Fibroblast of villous mesenchyme (primary cell): Measurements from ENCODE around the gene TRAPPC6A. TPM values are rescaled to one million over a fixed set of nuclear protein-coding genes. Genes with fewer than 3 reads are reported as not detected.

ENCODE experiments used
- DNase-seq: peaks from one replicate; pipeline ENCODE4 v3.0.0-alpha.2; 2010; ENCODE audit warnings: low read depth
- H3K4me3 ChIP-seq: 2 replicates; pipeline ENCODE4 v1.5.1; 2011; ENCODE audit warnings: low read depth, mild to moderate bottlenecking, low read length
- CTCF ChIP-seq: IDR thresholded peaks from 2 replicates; pipeline ENCODE4 v1.5.1; 2012; ENCODE audit warnings: low read depth, mild to moderate bottlenecking, low read length; ENCODE audit not compliant: insufficient read depth
- total RNA-seq: library from RNA; depleted of rRNA; stranded (reverse); fragments of >200 nt; gene quantifications from 2 replicates; pipeline ENCODE4 v1.2.3, GENCODE V29; 2012

The TRAPPC6A gene
- total RNA-seq, 1 donor, result 3.9 TPM

GRCh38 chr19:45171211-45171623, 6.8 kb downstream of the TRAPPC6A start:
- DNase-seq, result peak; percentile 25
- no peak for TF ChIP-seq CTCF
- no peak overlapping the region for H3K4me3 ChIP-seq

- no peak for DNase-seq
Observed at GRCh38 chr19:45170146-45171106, 7.6 kb downstream of the TRAPPC6A start.

GRCh38 chr19:45169602-45170001, 8.4 kb downstream of the TRAPPC6A start:
- no peak overlapping the region for H3K4me3 ChIP-seq
- no peak for DNase-seq
- no peak for TF ChIP-seq CTCF

More at GRCh38 chr19:45170146-45171106, 7.6 kb downstream of the TRAPPC6A start:
- no peak overlapping the region for H3K4me3 ChIP-seq
- no peak for TF ChIP-seq CTCF

- no peak for DNase-seq
- no peak overlapping the region for H3K4me3 ChIP-seq
Observed at GRCh38 chr19:45168767-45169351, 9.2 kb downstream of the TRAPPC6A start.

GRCh38 chr19:45166723-45167252, 11.2 kb downstream of the TRAPPC6A start:
- no peak for DNase-seq
- TF ChIP-seq CTCF, result no peak
- no peak overlapping the region for H3K4me3 ChIP-seq

More at GRCh38 chr19:45168767-45169351, 9.2 kb downstream of the TRAPPC6A start:
- no peak for TF ChIP-seq CTCF

GRCh38 chr19:45164577-45165335, 13.3 kb downstream of the TRAPPC6A start:
- TF ChIP-seq CTCF, result no peak
- no peak overlapping the region for H3K4me3 ChIP-seq
- peak; percentile 90 for DNase-seq
